H9 (cell line): ENCODE data around the gene PI4K2A. TPM values are rescaled to one million over a fixed set of nuclear protein-coding genes. Genes with fewer than 3 reads are reported as not detected.

Experiments used
- DNase-seq: peaks from one replicate; pipeline ENCODE4 v3.0.0-alpha.2; 2017
- H2AFZ ChIP-seq: one replicate; pipeline ENCODE4 v1.6.1; 2013; ENCODE audit warnings: mild to moderate bottlenecking, low read length, control low read depth, moderate library complexity
- H2AK5ac ChIP-seq: 2 replicates; pipeline ENCODE4 v1.6.1; 2013; ENCODE audit warnings: low read length, control low read depth, mixed read lengths; ENCODE audit not compliant: insufficient read length
- H2BK120ac ChIP-seq: one replicate; pipeline ENCODE4 v1.6.1; 2013; ENCODE audit warnings: low read depth, mild to moderate bottlenecking, low read length, control low read depth, inconsistent platforms; ENCODE audit not compliant: poor library complexity, severe bottlenecking
- H2BK12ac ChIP-seq: 2 replicates; pipeline ENCODE4 v1.6.1; 2013; ENCODE audit warnings: low read length, control low read depth, mixed read lengths, low read depth; ENCODE audit not compliant: insufficient read length
- H2BK15ac ChIP-seq: 2 replicates; pipeline ENCODE4 v1.6.1; 2013; ENCODE audit warnings: low read depth, low read length, control low read depth
- H2BK20ac ChIP-seq: one replicate; pipeline ENCODE4 v1.6.1; 2013; ENCODE audit warnings: low read depth, mild to moderate bottlenecking, low read length, control low read depth, inconsistent platforms; ENCODE audit not compliant: poor library complexity, severe bottlenecking
- H2BK5ac ChIP-seq: 2 replicates; pipeline ENCODE4 v1.6.1; 2013; ENCODE audit warnings: low read length, control low read depth, mixed read lengths; ENCODE audit not compliant: insufficient read length
- H3K14ac ChIP-seq: 2 replicates; pipeline ENCODE4 v1.6.1; 2013; ENCODE audit warnings: low read length, control low read depth; ENCODE audit not compliant: insufficient read depth
- H3K18ac ChIP-seq: 2 replicates; pipeline ENCODE4 v1.6.1; 2013; ENCODE audit warnings: low read depth, mild to moderate bottlenecking, mixed read lengths, low read length, control low read depth; ENCODE audit not compliant: insufficient read length
- H3K23ac ChIP-seq: 2 replicates; pipeline ENCODE4 v1.6.1; 2013; ENCODE audit warnings: low read length, control low read depth, mixed read lengths, low read depth; ENCODE audit not compliant: insufficient read length
- H3K23me2 ChIP-seq: 2 replicates; pipeline ENCODE4 v1.6.1; 2013; ENCODE audit warnings: low read depth, mild to moderate bottlenecking, mixed read lengths, low read length, control low read depth; ENCODE audit not compliant: insufficient read length, poor library complexity, severe bottlenecking
- H3K27ac ChIP-seq: 2 replicates; pipeline ENCODE4 v1.5.1; 2013; ENCODE audit warnings: low read length, control low read depth, mixed read lengths, low read depth; ENCODE audit not compliant: insufficient read length
- H3K27me3 ChIP-seq: 2 replicates; pipeline ENCODE4 v1.6.1; 2013; ENCODE audit warnings: low read length, control low read depth, inconsistent platforms; ENCODE audit not compliant: insufficient read depth
- H3K4ac ChIP-seq: 2 replicates; pipeline ENCODE4 v1.6.1; 2013; ENCODE audit warnings: low read depth, mild to moderate bottlenecking, control low read depth, inconsistent platforms, low read length, moderate library complexity
- H3K4me1 ChIP-seq: 2 replicates; pipeline ENCODE4 v1.6.1; 2013; ENCODE audit warnings: low read length, control low read depth, inconsistent platforms; ENCODE audit not compliant: insufficient read depth
- H3K4me2 ChIP-seq: 2 replicates; pipeline ENCODE4 v1.6.1; 2013; ENCODE audit warnings: low read length, control low read depth, mixed read lengths; ENCODE audit not compliant: insufficient read length, insufficient read depth
- H3K56ac ChIP-seq: 2 replicates; pipeline ENCODE4 v1.6.1; 2013; ENCODE audit warnings: low read depth, mild to moderate bottlenecking, mixed read lengths, low read length, control low read depth; ENCODE audit not compliant: insufficient read length
- H3K79me1 ChIP-seq: 2 replicates; pipeline ENCODE4 v1.6.1; 2013; ENCODE audit warnings: low read depth, mild to moderate bottlenecking, moderate library complexity, low read length, control low read depth, inconsistent platforms; ENCODE audit not compliant: insufficient read depth, poor library complexity, severe bottlenecking
- H3K79me2 ChIP-seq: 2 replicates; pipeline ENCODE4 v1.6.1; 2013; ENCODE audit warnings: low read length, control low read depth, inconsistent platforms; ENCODE audit not compliant: insufficient read depth
- H3K9ac ChIP-seq: 2 replicates; pipeline ENCODE4 v1.6.1; 2013; ENCODE audit warnings: low read length, control low read depth, mixed read lengths; ENCODE audit not compliant: insufficient read length; ENCODE audit errors: extremely low read depth
- H3K9me3 ChIP-seq: one replicate; pipeline ENCODE4 v1.6.1; 2013; ENCODE audit warnings: low read depth, low read length, inconsistent platforms; ENCODE audit not compliant: control insufficient read depth
- H3T11ph ChIP-seq: one replicate; pipeline ENCODE4 v1.6.1; 2013; ENCODE audit warnings: mild to moderate bottlenecking, low read length, control low read depth, inconsistent platforms
- H4K20me1 ChIP-seq: one replicate; pipeline ENCODE4 v1.6.1; 2013; ENCODE audit not compliant: control insufficient read depth, insufficient read length, insufficient read depth
- H4K5ac ChIP-seq: 2 replicates; pipeline ENCODE4 v1.6.1; 2013; ENCODE audit warnings: low read depth, mild to moderate bottlenecking, mixed read lengths, low read length, control low read depth; ENCODE audit not compliant: insufficient read length
- H4K8ac ChIP-seq: replicated peaks from 2 replicates; pipeline ENCODE4 v1.6.1; 2013; ENCODE audit warnings: low read length, control low read depth, mixed read lengths, low read depth; ENCODE audit not compliant: insufficient read length
- H4K91ac ChIP-seq: 2 replicates; pipeline ENCODE4 v1.6.1; 2013; ENCODE audit warnings: low read depth, mild to moderate bottlenecking, moderate library complexity, mixed read lengths, low read length, control low read depth; ENCODE audit not compliant: insufficient read length
- H3K27ac Mint-ChIP-seq, 3 experiments: 2 replicates in 2 of 3; 3 replicates in 1 of 3; pipeline ENCODE4 v1.8.0; 2020 to 2021; ENCODE audit warnings: mixed read lengths in 3 of 3, mild to moderate bottlenecking in 1 of 3, moderate library complexity in 1 of 3
- H3K27me3 Mint-ChIP-seq: 2 replicates; pipeline ENCODE4 v1.8.0; 2021; ENCODE audit warnings: low read depth, mild to moderate bottlenecking, moderate library complexity, mixed read lengths
- H3K36me3 Mint-ChIP-seq, 3 experiments: 2 replicates in 2 of 3; 3 replicates in 1 of 3; pipeline ENCODE4 v1.8.0; 2020 to 2021; ENCODE audit warnings: low read depth in 3 of 3, mixed read lengths in 3 of 3; ENCODE audit not compliant: insufficient read depth in 1 of 3
- H3K4me1 Mint-ChIP-seq, 2 experiments: 2 replicates each; pipeline ENCODE4 v1.8.0; 2020; ENCODE audit warnings: mixed read lengths in 2 of 2
- H3K4me3 Mint-ChIP-seq, 2 experiments: 2 replicates in 1 of 2; 3 replicates in 1 of 2; pipeline ENCODE4 v1.8.0; 2020 to 2021; ENCODE audit warnings: mild to moderate bottlenecking in 2 of 2, mixed read lengths in 2 of 2, moderate library complexity in 1 of 2
- H3K9me3 Mint-ChIP-seq, 2 experiments: 2 replicates in 1 of 2; 3 replicates in 1 of 2; pipeline ENCODE4 v1.8.0; 2020; ENCODE audit warnings: mild to moderate bottlenecking in 2 of 2, mixed read lengths in 2 of 2, moderate library complexity in 1 of 2
- CTCF ChIP-seq: fragments of 200-600 bp; sonication (generic); conservative IDR thresholded peaks from 3 replicates; pipeline ENCODE4 v1.8.0; 2021; ENCODE audit warnings: antibody characterized with exemption, mild to moderate bottlenecking
- WGBS: extraction: QIAGEN DNeasy Blood & Tissue Kit; methylation state at CpG from one replicate; pipeline ENCODE4 v1.1.7; 2013; ENCODE audit warnings: missing lambda C conversion rate, low lambda C conversion rate, mixed read lengths; ENCODE audit not compliant: insufficient read length; ENCODE audit errors: extremely low coverage; 5-methylcytosine and 5-hydroxymethylcytosine counted together
- total RNA-seq: library from RNA; stranded (reverse); gene quantifications from 2 replicates; pipeline ENCODE4 v1.2.1, GENCODE V29; 2021

PI4K2A gene
- total RNA-seq, 1 experiment from 2014 or later: 30.9 TPM

DNA sequence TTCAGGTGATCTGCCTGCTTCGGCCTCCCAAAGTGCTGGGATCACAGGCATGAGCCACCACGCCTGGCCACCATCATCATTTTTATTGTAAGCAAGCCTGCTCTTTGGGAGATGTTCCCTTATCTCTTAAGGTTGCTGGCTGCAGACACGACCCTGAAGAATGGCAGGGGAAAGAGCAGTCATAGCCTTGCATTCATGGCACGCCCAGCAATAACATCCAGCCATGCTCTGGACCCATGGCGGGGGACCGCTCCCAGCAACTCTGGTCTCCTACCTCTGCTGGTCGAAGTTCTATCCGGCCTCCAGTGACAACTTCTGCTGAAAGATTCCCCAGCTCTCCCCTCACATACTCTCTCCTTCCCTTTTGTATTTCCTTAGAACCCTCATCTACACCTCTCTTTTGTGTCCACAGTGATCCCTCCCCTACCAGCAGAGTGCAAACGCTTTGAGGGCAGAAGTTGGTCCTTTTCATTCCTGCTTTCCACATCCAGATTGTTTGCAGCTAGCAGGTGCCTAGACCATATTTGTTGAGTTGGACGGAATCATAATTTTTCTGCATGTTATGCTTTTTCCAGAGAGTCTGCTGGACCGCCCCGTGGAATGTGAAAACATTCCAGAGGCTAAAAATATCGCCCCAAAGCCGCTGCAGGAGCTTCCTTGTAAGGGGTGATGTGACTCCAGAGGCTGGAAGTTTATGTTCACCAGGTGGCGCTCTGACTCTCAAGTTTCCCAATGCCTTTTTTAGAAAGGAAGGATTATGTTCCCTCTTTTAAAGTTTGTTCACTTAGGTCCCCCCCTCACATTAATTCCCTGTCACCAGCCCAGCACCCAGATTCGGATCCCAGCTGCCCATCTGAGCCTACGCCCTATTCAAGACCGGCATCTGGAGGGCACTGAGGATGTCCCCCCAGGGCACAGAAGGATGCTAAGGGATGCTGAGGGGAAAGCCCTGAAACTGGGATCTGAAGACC is 68.8 kb downstream of the PI4K2A start:
- Histone ChIP-seq H3K9me3 (no peaks in the 10 kb centered on the region), H2AFZ (no peak overlapping the region), H3K79me2 (no peaks in the 10 kb centered on the region), H3K27me3 (no peaks in the 10 kb centered on the region), H2BK120ac (no peak overlapping the region), H4K5ac (no peak overlapping the region), H3K14ac (no peak overlapping the region), H3K23me2 (peaks cover 9% of the 10 kb centered on the region), H3K4me1 (peaks cover 4% of the 10 kb centered on the region; the same call in 1 of the 2 replicates), H2BK15ac (no peak overlapping the region), H4K91ac (no peak overlapping the region), H2BK12ac (no peak overlapping the region), H3K27ac (no peak overlapping the region), H3K4me2 (no peak overlapping the region), H2AK5ac (no peak overlapping the region), H3K18ac (peak overlapping the region; percentile 1), H2BK20ac (no peak overlapping the region), H2BK5ac (no peak overlapping the region), H3K9ac (no peak overlapping the region), H3T11ph (no peak overlapping the region), H4K20me1 (no peaks in the 10 kb centered on the region), H3K4ac (no peak overlapping the region), H3K79me1 (no peaks in the 10 kb centered on the region), H4K8ac (no peak overlapping the region), H3K23ac (no peak overlapping the region), H3K56ac (no peak overlapping the region)
- Mint-ChIP-seq H3K36me3 (peaks cover 0 to 2% (median 0%) of the 10 kb centered on the region in 3 experiments; a peak in 2 of 7 replicates), H3K27ac (peak overlapping the region in 1 of 3 experiments; percentile 25; a peak in 1 of 7 replicates), H3K27me3 (peaks cover 11% of the 10 kb centered on the region), H3K4me3 (no peak overlapping the region), H3K4me1 (peaks cover 17 to 21% of the 10 kb centered on the region in 2 experiments), H3K9me3 (no peaks in the 10 kb centered on the region; a peak in 1 of 5 replicates)
- no CpG with 5 or more reads among the region's 18 CpGs for WGBS
- peak; percentile 81 for TF ChIP-seq CTCF
- peak; percentile 70 for DNase-seq
